ENCODE data around the gene MMS19. TPM values are rescaled to one million over a fixed set of nuclear protein-coding genes. Genes with fewer than 3 reads are reported as not detected.
"Not testable (repeated sequence)": the region's sequence is repeated elsewhere in the genome, so short reads cannot be mapped to it uniquely, and the experiment has no call there.

Gene MMS19
- total RNA-seq, 1 donor from 2014 or later: 88.7 TPM

DNA sequence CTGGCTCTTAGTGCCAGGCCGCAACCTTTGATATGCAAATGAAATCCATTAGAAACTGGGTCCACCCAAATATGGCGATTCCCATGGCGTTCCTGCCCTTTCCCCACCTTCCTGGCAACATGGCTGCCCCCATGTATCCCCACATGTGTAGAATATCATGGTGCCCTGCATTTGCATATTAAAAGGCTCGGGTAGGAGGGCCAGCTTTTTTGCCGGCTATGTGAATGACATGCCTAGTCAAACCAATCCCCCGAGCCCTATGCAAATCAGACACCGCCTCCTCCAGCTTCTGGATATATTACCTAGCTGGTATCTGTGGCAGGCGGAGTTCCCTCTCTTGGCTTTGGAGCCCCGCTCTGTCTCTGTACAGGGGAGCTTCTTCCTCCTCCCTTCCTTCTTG lies 18.3 kb downstream of the MMS19 start:
- TF ChIP-seq CTCF (conservative IDR thresholded peaks at IDR 0.05): no peak
- no peaks in the 10 kb centered on the region for H3K27me3 Mint-ChIP-seq (ENCODE audit: low read depth)
- no peak overlapping the region for H3K27ac Mint-ChIP-seq (ENCODE audit: unreplicated experiment)
- H3K4me3 Mint-ChIP-seq: no peak overlapping the region
- peak; percentile 29 for DNase-seq (ENCODE audit: low read depth, low spot score)
- H3K36me3 Mint-ChIP-seq (ENCODE audit: low read depth): peaks cover 14% of the 10 kb centered on the region
- H3K9me3 Mint-ChIP-seq: peaks cover 1% of the 10 kb centered on the region
- H3K4me1 Mint-ChIP-seq: peaks cover 6% of the 10 kb centered on the region

GRCh38 chr10:97479410-97479809 lies 18.8 kb downstream of the MMS19 start:
- H3K4me3 Mint-ChIP-seq; H3K9me3 Mint-ChIP-seq; H3K4me1 Mint-ChIP-seq; H3K27me3 Mint-ChIP-seq (ENCODE audit: low read depth); DNase-seq (ENCODE audit: low read depth, low spot score): not testable (repeated sequence)
- peaks cover 16% of the 10 kb centered on the region for H3K36me3 Mint-ChIP-seq (ENCODE audit: low read depth)
- peak overlapping the region; percentile 52 for H3K27ac Mint-ChIP-seq (ENCODE audit: unreplicated experiment)

- H3K4me3 Mint-ChIP-seq: no peak overlapping the region
- no peak for TF ChIP-seq CTCF (conservative IDR thresholded peaks at IDR 0.05)
- H3K4me1 Mint-ChIP-seq: peaks cover 6% of the 10 kb centered on the region
- no peak for DNase-seq (ENCODE audit: low read depth, low spot score)
- no peaks in the 10 kb centered on the region for H3K27me3 Mint-ChIP-seq (ENCODE audit: low read depth)
- H3K36me3 Mint-ChIP-seq (ENCODE audit: low read depth): peaks cover 18% of the 10 kb centered on the region
- no peak overlapping the region for H3K27ac Mint-ChIP-seq (ENCODE audit: unreplicated experiment)
- H3K9me3 Mint-ChIP-seq: peaks cover 3% of the 10 kb centered on the region
These were observed 22.2 kb downstream of the MMS19 start for GRCh38 chr10:97475936-97476594.

GRCh38 chr10:97474918-97475317 lies 23.3 kb downstream of the MMS19 start:
- Mint-ChIP-seq H3K9me3 (peaks cover 3% of the 10 kb centered on the region), H3K36me3 (ENCODE audit: low read depth) (peaks cover 18% of the 10 kb centered on the region), H3K27me3 (ENCODE audit: low read depth) (no peaks in the 10 kb centered on the region), H3K27ac (ENCODE audit: unreplicated experiment) (no peak overlapping the region), H3K4me3 (no peak overlapping the region), H3K4me1 (no peaks in the 10 kb centered on the region)
- TF ChIP-seq CTCF (conservative IDR thresholded peaks at IDR 0.05): no peak
- DNase-seq (ENCODE audit: low read depth, low spot score): no peak

- not testable (repeated sequence) for H3K9me3 Mint-ChIP-seq; H3K27me3 Mint-ChIP-seq (ENCODE audit: low read depth); H3K4me1 Mint-ChIP-seq; H3K4me3 Mint-ChIP-seq; H3K27ac Mint-ChIP-seq (ENCODE audit: unreplicated experiment); DNase-seq (ENCODE audit: low read depth, low spot score); H3K36me3 Mint-ChIP-seq (ENCODE audit: low read depth)
These were observed 29.4 kb downstream of the MMS19 start for GRCh38 chr10:97468781-97469180.

- H3K36me3 Mint-ChIP-seq (ENCODE audit: low read depth): peaks cover 3% of the 10 kb centered on the region
- H3K9me3 Mint-ChIP-seq: no peaks in the 10 kb centered on the region
- H3K27me3 Mint-ChIP-seq (ENCODE audit: low read depth): no peaks in the 10 kb centered on the region
- no peak overlapping the region for H3K4me3 Mint-ChIP-seq
- no peak for DNase-seq (ENCODE audit: low read depth, low spot score)
- H3K4me1 Mint-ChIP-seq: no peaks in the 10 kb centered on the region
- TF ChIP-seq CTCF (conservative IDR thresholded peaks at IDR 0.05): no peak
- no peak overlapping the region for H3K27ac Mint-ChIP-seq (ENCODE audit: unreplicated experiment)
These were observed 30.1 kb downstream of the MMS19 start for GRCh38 chr10:97468162-97468561.

Measured in neural crest cell (in vitro differentiated cells).